HG02852 (cell line): ENCODE data around the gene SIGLEC11.

Experiments used
- ATAC-seq: cut with Tn5 transposase; IDR thresholded peaks from one replicate; pipeline ENCODE4 v1.9.1; 2021; ENCODE audit warnings: mild to moderate bottlenecking, moderate library complexity; ENCODE audit not compliant: unreplicated experiment

The SIGLEC11 gene

DNA sequence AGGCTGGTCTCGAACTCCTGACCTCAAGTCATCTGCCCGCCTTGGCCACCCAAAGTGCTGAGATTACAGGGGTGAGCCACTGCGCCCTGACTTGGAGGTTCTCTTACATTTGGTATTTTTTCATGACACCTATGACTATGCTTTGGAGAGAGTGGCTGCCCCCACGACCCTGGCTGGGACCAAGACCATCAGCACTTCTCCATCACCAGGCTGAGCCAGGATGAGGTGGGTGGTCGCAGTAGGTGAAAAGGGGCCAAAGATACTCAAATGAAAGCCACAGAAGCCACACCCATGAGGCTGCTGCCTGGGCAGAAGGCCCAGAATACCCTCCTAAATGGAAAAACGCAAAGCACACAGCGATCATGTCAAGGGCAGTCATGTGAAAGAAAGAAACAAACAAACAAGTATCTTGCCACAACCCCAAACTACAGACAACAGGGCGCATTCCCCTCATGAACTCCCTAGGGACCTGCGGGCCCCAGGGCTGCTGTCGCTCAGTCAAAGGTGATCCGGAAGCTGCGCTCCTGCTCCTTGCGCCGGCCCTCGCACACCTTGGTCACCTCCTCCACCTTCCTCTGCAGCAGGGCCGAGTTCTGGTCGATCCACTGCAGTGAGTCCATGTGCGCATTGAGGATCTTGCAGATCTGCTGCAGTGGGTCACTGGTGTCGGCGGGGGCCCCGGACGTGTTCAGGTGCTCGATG lies 53.1 kb downstream of the SIGLEC11 start:
- no peak for ATAC-seq

DNA sequence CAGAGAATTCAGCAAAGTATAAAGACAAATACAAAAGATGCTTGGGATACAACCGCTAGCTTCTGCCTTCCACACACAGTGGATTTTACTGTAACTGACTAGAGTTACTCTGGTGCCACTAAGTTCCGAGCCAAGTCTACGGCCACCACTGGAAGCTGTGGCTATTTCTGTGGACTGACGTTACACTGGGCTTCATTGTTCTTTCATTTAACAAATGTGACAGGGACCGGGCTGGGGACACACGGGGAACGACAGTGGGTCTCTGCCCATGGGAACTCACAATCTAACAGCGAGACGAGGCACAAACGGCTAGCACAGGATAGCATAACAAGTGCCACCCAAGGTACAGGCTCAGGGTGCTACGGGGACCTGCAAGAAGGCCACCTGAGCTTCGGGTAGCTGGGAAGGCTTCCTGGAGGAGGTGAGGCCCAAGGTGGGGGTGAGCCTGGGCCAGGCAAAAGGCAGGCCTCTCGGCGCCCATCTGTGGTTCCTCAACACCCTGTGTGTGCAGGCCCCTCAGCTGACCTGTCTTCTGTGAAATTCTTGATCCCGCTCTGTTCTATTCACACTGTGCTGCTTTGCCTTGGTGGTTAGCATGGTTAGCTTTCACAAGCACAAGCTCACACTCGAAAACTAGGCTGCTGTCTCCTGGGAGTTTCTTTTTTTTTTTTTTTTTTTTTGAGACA lies 54.0 kb downstream of the SIGLEC11 start:
- ATAC-seq = no peak

DNA sequence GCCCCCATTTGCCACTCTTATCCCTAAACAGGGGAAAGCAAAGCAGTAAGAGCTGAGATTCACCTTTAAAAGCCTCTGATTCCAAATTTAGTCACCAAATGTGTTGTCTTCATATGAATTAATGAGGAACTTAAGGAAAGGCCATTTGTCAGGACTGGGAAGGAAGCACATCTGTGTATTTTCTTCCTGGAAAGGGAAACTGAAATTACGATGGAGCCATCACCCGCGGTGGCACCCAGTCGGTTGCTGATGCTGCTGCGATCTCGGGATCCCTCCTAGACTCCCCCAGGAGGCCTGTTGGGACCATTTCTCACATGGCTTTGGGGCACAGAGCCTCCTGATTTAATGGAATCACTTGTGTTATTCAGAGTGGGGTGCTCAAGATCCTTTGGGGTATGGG lies 56.8 kb downstream of the SIGLEC11 start:
- ATAC-seq = no peak
